ENCODE results near the gene IL17REL.

The IL17REL gene

DNA sequence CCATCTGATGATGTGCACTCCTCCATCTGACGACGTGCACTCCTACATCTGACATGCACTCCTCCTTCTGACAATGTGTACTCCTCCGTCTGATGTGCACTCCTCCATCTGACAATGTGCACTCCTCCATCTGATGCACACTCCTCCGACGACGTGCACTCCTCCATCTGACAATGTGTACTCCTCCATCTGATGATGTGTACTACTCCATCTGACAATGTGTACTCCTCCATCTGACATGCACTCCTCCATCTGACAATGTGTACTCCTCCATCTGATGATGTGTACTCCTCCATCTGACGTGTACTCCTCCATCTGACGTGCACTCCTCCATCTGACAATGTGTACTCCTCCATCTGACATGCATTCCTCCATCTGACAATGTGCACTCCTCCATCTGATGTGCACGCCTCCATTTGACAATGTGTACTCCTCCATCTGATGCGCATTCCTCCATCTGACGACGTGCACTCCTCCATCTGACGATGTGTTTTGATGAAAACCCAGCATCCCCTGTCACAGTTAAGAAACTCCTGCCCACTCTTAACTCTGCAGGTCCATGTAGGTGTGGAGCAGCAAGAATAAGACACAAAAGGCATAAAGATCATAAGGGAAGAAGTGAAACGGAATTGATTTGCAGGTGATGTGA, 9.7 kb upstream of the IL17REL start:
- DNase-seq (ENCODE audit: low spot score) = no peak

DNA sequence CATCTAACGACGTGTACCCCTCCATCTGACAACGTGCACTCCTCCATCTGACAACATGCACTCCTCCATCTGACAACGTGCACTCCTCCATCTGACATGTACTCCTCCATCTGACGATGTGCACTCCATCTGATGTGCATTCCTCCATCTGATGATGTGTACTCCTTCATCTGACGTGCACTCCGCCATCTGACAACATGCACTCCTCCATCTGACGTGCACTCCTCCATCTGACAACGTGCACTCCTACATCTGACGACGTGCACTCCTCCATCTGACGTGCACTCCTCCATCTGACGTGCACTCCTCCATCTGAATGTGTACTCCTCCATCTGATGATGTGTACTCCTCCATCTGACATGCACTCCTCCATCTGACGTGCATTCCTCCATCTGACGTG, 8.0 kb upstream of the IL17REL start:
- DNase-seq (ENCODE audit: low spot score) = no peak

DNA sequence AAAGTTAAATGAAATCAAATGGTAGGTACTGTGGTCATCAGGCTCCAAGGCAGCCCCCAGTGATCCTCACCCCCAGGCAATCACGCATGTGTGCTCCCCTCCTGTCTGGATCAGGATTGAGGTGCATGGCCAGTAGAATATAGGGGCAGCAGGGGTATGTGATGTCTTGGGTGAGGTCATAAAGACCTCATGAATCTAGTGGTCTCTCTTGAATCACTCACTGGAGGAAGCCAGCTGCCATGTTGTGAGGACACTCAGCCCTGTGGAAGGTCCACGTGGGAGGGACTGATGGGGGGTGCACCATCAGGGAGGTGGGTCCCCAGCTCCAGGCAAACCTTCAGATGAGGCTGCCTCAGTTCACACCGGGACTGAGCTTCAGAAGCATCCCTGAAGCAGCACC, 6.8 kb upstream of the IL17REL start:
- no peak for DNase-seq (ENCODE audit: low spot score)

DNA sequence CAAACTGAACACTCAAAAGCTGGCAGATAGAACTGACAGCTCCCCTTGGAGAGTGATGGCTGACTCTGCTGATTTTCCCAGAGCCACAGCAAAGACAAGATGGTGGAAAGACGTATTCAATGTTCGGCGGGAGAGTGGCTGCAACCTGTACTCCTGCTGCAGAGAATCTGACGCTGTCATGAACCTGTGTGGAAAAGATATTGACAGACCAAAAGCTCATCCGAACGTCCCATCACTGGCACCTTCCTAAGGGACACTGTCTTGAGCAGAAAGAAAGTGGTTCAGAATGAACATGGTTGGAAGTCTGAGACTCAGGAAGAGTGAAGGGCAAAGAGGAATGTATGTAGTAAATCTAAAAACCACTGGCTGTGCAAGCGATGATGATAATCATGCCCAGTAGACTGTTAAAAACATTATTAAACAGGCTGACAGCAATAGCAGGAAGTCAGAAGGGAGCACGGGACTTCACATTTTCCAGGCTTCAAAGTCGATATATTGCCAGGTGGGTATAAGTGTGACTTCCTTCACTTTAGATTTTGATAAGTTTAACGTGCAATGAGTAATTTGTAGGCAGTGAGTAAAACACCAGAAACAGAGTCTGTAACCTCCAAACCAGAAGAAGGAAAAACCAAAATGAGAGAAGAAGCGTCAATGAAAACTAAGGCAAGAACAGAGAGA, 6.2 kb upstream of the IL17REL start:
- no peak for DNase-seq (ENCODE audit: low spot score)

DNA sequence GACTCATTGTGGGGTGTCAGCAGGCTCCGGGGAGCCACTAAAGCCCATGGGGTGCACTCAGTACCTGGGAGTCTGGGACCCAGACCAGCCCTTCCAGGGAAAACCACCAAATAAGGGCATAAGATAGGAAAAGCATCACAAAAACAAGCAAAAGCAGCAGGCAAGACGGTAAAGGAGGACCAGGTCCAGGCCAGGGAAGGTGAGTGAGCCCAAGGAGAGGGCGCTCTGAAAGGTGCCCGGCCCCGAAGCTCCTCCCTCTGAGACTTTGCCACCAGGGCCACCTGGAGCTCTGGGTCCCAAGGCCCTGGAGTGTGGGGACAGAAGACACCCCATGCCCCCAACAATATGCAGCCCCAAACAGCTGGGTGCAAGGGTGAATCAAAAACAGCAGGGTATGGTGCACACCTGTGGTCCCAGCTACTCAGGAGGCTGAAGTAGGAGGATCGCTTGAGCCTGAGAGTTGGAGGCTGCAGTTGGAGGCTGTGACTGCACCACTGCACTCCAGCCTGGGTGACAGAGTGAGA, 5.2 kb upstream of the IL17REL start:
- DNase-seq (ENCODE audit: low spot score) = no peak

DNA sequence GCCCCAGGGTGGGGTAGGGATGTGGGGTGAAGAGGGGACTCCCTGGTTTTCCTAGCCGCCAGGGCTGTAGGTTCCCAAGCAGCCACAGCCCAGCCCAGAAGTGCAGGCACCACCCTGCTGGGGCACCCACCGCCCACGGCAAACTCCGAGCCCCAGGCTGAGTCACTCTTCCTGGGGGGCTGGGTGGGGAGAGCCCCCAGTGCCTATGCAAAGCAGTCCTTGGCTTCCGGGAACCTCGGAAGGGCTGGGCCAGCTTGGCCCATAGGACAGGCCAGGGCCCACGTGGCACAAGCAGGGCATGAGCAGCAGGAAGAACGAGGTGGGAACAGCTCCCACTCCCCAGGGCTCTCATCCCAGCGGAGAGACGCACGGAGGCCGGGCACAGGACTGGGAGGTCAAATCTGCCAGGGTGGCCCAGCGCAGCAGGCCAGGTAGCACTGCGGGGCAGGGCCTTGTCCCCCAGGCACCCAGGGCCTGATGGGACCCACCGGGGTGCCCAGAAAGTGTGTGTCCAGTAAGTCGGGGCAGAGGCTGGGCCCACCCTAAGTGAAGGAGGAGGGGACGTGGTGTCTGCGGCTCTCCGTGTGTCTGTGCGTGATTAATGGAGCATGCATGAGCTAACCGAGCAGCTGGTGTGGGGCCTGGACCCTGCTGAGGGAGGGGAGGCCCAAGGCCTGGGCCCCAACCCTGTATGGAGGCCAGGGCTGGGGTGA, 4.6 kb upstream of the IL17REL start:
- DNase-seq (ENCODE audit: low spot score) = no peak

DNA sequence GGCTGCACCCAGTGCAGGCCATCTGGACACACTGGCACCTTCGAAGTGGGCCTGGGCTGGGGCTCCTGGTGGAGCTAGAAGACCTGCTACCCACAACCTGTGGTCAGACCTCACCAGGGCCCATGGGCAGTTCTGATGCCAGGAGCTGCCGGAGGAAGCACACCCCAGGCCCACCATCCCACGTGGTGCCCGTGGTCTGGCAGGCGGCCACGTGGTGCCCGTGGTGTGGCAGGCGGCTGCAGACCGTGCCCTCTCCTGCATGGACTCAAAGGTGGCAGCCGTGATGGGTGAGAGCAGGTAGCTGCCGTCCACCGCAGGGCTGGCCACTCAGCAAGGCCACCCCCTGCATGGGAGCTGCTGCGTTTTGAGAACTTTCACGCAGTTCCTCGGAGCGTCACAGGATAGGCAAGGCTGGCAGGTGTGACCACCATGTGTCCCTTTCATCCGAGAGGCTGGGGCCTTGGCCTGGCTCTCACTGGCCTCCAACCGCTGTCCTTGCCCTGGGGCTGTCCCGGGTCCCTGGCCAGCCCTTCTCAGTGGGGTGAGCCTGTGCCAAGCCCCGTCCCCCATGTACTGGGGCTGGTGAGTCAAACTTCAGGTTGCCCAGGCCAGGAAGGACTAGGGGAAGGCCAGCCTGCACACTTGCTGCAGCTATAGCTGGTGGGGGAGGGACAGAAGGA, 3.9 kb upstream of the IL17REL start:
- DNase-seq (ENCODE audit: low spot score) = no peak

DNA sequence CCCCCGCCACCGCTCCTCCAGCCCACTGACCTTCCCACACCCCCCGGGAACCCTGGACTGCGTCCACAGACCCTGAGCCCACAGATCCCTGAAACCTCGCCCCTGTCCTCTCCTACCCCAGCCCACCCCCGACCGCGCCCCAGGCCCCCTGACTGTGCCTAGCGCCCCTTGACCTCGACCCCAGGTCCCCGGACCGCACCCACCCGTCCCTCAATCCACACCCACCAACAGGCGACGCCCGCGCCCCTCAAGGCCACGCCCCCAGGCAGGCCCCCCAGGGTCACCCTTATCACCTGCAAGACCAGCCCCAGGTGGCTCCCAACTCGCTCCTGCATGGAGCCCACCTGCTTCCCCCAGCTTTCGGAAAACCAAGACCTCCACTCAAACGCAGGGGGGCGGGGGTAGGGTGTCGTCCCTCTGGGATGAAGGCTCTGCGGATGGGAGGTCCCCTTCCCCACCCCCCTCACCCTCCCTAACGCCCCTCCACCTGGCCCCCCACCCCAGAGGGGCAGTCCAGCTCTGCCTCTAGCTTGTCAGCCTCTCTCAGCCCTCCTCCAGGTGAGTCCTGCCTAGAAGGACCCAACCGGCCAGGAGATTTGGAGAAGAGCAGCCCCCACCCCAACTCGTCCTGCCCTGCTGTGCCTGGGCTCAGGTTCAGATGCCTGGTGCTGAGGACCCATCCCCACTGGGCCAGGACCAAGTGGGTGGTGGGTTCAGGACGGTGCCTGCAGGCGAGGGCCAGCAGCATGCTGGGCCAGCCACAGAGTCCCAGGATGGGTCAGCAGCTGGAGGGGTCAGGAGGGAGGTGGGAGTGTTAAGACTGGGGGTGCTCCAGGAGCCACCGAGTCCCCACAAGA, 3.1 kb upstream of the IL17REL start:
- no peak for DNase-seq (ENCODE audit: low spot score)

DNA sequence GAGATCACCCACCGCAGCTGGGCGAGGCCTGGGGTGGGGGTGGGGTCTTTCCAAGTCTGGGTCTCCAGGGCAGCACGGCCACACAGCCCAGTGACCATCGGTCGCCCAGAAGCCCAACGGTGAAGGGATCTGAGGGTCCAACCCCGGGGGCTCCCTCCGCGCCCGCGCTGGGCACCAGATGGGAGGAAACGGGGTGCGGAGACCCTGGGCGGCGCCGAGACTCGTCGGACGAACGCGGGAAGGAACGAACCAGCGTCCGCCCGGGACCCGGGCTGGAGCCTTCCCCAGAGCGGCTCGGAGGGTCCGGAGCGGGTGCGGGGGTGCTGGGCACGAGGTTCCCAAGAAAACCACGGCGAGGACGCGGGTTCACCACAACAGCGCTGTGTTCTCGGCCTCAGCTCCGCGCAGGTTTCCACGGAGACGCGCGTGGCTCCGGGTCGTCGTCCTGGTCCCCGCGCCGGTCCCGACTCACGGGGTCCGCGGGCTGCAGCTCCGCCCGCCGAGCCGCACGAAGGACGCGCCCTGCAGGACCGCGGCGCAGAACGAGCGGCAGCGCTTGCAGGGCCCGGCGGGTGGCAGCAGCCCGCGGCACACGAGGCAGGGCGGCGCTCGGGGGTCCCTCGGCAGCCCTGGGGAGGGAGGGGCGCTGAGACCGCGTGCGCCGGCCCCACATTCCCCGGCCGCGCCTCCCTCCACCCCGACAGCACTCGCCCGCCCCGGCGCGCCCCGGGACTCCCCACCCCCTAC, 2.3 kb upstream of the IL17REL start:
- no peak for DNase-seq (ENCODE audit: low spot score)

DNA sequence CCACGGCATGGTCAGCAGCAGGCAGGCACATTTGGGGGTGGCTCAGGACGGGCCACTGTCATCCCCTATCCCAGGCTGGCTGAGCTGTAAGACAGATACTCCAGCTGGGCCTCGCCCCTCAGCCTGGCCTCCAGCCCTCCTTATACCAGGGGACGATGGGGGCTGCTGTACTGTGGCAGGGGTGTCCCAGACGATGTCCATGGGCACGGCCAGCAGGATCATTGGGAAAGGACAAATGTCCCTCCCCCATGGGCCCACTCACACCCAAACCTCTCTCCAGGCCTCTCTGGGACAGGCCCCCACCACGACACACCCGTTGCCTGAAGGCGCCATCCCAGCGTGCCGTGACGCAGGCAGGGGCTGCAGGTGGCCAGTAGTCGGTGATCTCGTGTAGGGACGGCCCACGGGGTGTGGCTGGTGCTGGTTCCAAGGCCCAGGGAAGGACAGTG, 1.5 kb upstream of the IL17REL start:
- no peak for DNase-seq (ENCODE audit: low spot score)

DNA sequence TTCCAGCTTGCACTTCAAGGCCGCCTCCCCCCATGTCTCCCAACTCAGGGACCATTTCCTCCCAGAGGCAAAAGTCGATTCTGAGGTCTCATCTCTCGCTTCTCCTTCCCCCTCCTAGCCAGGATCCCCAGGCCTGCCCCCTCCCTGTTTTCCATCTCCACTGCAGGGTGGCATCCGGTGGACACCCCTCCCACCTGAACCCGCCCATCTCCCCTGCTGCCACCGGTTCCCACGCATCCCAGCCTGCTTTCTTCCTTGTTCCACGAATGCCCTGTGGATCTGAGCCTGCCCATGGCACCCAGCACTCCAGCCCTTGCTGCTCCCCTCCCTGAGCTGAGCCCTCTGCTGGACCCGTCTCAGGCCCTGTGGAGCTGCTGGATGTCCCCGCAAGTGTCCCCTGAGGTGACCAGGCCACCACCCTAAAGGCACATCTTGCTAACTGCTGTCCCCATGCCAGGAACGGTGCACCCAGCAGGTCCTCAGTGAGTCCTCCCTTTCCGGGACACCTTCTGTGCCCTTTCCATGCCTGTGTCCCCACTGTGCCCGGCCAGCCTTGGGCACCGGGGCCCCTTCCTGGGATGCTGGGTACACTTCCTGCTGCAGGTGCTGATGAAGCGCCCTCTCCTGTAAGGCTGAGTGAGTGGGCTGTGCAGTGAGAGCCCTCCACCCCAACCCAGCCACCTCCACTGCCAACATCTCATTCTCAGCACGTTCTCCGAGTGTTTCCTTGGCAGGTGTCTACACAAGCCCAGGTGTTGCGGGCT, 936 bp downstream of the IL17REL start:
- DNase-seq (ENCODE audit: low spot score) = no peak

DNA sequence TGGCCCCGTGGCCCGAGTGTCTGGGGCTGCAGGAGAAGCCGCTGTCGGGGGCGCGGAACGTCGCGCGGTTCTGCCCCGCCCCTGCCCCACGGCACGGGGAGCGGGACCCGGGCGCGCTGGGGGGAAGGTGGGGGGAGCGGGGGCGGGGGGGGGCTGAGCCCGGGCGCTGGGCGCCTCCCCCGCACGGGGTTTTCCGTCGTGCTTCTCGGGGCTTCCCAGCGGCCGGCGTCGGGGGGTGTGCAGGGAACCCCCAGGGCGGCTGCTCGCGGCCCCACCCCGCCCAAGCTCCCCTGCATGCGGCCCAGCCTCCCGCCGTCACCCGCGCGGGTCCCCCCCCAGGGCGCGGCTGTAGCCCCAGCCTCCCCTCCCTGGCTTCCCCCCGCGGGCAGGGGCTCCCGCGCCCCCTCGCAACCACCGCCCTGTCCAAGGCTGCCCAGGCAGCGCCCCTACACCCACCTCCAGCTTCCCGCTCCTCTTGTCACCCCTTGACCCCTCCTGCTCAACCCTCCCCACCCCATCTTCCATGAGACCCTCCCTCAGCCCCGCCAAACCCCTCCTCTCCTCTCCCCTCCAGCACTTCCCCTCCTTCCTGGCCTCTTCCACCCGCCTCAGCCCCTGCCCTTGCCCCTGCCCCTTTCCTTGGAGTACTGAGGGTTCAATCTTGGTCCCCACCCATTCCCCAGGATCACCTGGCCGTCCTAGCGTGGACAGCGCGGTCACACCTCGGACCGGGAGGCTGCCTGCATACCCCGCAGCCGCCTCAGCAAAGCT, 1.7 kb downstream of the IL17REL start:
- no peak for DNase-seq (ENCODE audit: low spot score)

DNA sequence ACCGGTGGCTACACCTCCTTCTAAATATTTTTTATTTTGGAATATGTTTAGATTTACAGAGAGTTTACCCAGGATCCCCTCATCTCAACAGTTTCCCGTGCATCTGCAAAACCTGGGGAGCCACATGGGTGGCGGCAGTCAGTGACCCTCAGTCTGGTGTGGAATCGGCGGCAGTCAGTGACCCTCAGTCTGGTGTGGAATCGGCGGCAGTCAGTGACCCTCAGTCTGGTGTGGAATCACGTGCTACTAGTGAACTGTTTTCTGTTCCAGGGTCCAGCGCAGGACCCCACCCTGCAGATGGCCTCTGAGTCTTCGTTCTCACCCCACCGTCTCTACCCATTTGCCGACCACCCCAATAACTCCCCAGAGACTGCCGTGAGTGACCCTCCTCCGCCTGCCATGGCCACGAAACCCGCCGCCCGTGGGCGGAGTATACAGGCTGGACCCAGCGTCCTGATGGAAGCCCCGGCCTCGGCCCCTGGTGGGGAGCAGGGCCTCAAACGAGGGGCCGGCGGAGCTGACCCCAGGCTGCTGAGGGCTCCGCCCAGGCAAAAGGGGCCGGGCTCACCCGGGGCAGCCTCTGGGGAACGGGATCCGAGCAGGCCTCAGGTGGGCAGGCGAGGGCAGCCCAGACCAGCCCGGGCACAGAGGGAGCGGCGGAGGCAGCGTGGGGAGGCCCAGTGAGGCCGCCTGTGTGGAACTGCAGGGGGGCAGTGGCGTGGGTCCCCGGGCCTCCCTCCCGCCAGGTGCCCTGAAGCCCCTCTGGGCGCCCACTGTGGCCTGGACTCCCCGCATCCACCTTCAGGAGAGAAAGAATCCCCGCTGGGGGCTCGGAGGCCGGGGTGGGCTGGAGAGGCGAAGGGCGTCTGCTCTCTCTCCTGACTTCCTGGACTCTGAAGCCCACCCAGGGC, 2.5 kb downstream of the IL17REL start:
- no peak for DNase-seq (ENCODE audit: low spot score)

DNA sequence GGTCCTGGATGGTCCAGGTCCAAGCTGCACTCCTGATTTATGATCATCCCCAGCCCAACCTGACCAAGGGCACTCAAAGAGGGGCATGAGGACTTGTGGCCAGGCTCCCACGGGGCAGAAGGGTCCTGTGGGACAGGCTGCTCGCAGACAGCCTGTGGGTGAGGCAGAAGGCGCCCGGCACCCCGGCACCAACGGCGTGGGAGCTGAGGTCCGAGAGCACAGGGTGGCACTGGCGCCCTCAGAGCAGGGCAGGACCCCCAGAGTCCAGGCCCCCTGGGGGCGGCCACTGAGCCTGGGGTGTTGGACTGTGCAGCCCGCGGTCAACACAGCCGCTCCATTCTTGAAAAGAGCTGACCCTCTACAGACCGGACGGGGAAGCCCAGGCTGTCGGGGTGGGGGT, 3.3 kb downstream of the IL17REL start:
- no peak for DNase-seq (ENCODE audit: low spot score)

DNA sequence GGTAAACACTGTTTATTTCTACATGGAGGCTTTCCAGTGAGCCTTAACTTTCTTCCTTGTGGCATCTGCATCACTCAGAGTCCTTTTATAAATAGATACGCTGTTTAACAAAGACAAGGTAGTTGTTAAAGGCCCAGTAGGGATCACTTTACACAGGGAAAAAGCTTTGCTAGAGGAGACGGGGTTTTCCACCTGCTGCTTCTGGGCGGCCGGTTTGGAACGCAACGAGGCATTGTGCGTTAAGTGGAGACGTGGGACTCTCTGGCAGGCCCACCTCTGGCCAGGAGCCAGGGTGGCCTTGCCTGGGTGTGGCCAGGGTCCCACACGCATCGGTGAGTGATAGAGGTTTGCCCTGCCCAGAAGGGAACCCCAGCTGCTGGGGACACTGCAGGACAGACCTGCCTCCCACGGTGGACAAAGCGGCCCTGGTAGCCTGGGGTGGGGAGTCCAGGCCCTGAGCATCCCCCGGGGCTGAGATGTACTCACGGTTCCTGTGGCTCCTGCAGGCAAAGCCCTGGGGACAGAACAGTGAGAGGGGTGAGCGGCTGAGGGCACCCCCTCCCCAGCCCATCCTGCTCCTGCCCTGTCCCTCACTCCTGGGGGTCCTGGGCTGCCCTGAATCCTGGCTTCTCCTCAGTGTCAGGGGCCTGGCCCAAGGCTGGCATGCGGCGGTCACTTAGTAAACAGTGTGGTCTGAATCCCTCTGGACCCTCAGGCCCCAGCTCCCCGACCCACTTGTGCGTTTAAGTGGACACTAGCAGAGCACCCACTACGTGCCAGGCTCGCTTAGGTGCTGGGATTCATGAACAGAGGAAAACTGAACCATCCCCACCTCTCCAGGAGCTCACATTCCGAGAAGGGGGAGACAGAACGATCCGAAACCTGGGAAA, 4.2 kb downstream of the IL17REL start:
- DNase-seq (ENCODE audit: low spot score) = no peak

DNA sequence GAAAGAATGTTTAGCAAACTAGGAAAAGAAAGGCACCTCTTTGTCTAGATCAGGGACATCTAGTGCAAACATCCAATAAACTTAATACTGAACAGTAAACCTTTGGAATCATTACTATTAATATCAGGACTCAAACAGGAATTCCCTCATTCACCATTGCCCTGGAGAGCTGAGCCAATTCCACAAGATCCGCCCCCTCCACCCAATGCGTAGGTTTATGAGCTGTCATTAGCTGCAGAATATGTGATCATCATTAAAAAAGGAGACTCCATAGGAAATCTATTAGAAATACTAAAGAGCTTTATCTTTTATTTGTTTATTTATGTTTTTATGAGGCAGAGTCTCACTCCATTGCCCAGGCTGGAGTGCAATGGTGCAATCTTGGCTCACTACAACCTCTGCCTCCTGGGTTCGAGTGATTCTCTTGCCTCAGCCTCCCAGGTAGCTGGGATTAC, 5.5 kb downstream of the IL17REL start:
- no peak for DNase-seq (ENCODE audit: low spot score)

DNA sequence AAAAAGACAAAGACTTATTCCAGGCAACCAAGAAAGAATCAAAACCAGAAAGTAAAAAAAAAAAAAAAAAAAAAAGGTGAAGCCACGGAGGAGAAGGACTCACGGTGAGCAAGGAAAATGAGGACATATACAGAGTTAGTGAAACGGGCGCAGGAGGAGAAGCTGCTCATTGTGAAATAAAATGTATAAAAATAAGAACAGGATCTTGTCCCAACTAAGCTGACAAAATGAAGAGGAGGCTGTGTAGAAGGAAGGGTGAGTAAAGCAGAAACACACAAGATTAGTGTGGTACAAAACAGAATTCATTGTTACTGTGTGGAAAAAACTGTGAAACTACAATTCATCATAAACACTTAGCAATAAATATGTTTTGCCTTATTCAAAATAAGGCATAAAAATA, 7.6 kb downstream of the IL17REL start:
- no peak for DNase-seq (ENCODE audit: low spot score)
